Sigmoid colon (tissue), 3 donors: ENCODE measurements around the gene MRPL18.

Experiments used
- POLR2A ChIP-seq, 2 donors: fragments of 450-650 bp; IDR thresholded peaks; one replicate each; pipeline ENCODE4 v1.6.1; 2016; ENCODE audit warnings: antibody characterized with exemption in 2 of 2, mild to moderate bottlenecking in 2 of 2, moderate library complexity in 2 of 2
- TF ChIP-seq, protein P1 (sequence below), 4 experiments: fragments of 450-650 bp in 3 of 4; fragments of 200-600 bp in 1 of 4; IDR thresholded peaks; one replicate each; pipeline ENCODE4 v1.5.1; 2016 to 2019; ENCODE audit warnings: antibody characterized with exemption in 4 of 4, mild to moderate bottlenecking in 3 of 4, moderate library complexity in 2 of 4

DNA sequence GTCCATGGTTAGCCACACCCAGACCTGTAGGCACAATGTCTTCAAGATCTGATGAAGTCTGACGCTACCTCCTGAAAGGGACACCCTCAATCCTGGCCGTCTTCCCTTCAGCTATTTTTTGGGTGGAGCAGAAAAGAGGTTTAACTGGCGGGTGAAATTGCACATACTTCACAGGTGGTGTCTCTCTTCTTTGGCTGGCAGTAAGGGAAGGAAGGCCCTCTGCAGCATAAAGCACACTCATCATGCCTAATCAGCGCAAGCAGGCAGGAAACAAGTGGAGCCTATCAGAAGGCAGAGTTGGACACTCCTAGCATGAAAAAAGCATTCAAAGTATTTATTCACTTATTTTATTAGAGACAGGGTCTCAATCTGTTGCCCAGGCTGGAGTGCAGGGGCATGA lies 42.7 kb downstream of the MRPL18 start:
- TF ChIP-seq, protein P1, sequence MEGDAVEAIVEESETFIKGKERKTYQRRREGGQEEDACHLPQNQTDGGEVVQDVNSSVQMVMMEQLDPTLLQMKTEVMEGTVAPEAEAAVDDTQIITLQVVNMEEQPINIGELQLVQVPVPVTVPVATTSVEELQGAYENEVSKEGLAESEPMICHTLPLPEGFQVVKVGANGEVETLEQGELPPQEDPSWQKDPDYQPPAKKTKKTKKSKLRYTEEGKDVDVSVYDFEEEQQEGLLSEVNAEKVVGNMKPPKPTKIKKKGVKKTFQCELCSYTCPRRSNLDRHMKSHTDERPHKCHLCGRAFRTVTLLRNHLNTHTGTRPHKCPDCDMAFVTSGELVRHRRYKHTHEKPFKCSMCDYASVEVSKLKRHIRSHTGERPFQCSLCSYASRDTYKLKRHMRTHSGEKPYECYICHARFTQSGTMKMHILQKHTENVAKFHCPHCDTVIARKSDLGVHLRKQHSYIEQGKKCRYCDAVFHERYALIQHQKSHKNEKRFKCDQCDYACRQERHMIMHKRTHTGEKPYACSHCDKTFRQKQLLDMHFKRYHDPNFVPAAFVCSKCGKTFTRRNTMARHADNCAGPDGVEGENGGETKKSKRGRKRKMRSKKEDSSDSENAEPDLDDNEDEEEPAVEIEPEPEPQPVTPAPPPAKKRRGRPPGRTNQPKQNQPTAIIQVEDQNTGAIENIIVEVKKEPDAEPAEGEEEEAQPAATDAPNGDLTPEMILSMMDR (IDR thresholded peaks at IDR 0.05) = no peak
- TF ChIP-seq POLR2A (IDR thresholded peaks at IDR 0.05) = no peak
